IMR-90 (cell line): ENCODE measurements around the gene SRGAP3. TPM values are rescaled to one million over a fixed set of nuclear protein-coding genes. Genes with fewer than 3 reads are reported as not detected.

Experiments used
- ATAC-seq: fragments of 200-7000 bp; cut with Tn5 transposase; 2 replicates; pipeline ENCODE4 v1.9.1; 2020; ENCODE audit warnings: low read depth, mild to moderate bottlenecking, moderate library complexity
- BruUV-seq: library from RNA; stranded (reverse); fragments of 400-500 nt; replicated peaks from 2 replicates; lab custom pipeline; 2021; lab: Mats Ljungman, UMichigan
- CTCF ChIA-PET: fragments of 300-600 bp; formaldehyde crosslinking; extraction: SDS; loops from one replicate; lab custom pipeline; 2021; ENCODE audit warnings: antibody characterized with exemption; lab: Yijun Ruan, JAX
- POLR2A ChIA-PET: fragments of 300-600 bp; sonication (Branson Sonifier 250); formaldehyde crosslinking; loops from one replicate; lab custom pipeline; 2022; ENCODE audit warnings: antibody characterized with exemption; ENCODE audit not compliant: unreplicated experiment; lab: Charles Lee
- DNase-seq: peaks from one replicate; pipeline ENCODE4 v3.0.0; 2013
- H2AFZ ChIP-seq: replicated peaks from 2 replicates; pipeline ENCODE3; 2013; ENCODE audit warnings: low read length, mild to moderate bottlenecking; ENCODE audit not compliant: poor library complexity
- H2AK5ac ChIP-seq: 2 replicates; pipeline ENCODE4 v1.6.1; 2013; ENCODE audit warnings: low read depth, low read length, inconsistent platforms
- H2AK9ac ChIP-seq: replicated peaks from 2 replicates; pipeline ENCODE3; 2013; ENCODE audit warnings: mild to moderate bottlenecking, low read depth, low read length, moderate library complexity; ENCODE audit not compliant: poor library complexity
- H2BK120ac ChIP-seq: 2 replicates; pipeline ENCODE4 v1.6.1; 2013; ENCODE audit warnings: low read depth, low read length, inconsistent platforms
- H2BK15ac ChIP-seq: 3 replicates; pipeline ENCODE4 v1.6.1; 2013; ENCODE audit warnings: low read depth, low read length, inconsistent platforms
- H2BK20ac ChIP-seq: 2 replicates; pipeline ENCODE4 v1.6.1; 2013; ENCODE audit warnings: low read depth, mild to moderate bottlenecking, inconsistent platforms, low read length, moderate library complexity
- H2BK5ac ChIP-seq: 2 replicates; pipeline ENCODE4 v1.6.1; 2013; ENCODE audit warnings: mild to moderate bottlenecking, low read depth, low read length, inconsistent platforms; ENCODE audit not compliant: poor library complexity, severe bottlenecking
- H3K14ac ChIP-seq: replicated peaks from 2 replicates; pipeline ENCODE4 v1.6.1; 2013; ENCODE audit warnings: low read depth, low read length, inconsistent platforms
- H3K18ac ChIP-seq: 2 replicates; pipeline ENCODE4 v1.6.1; 2013; ENCODE audit warnings: low read depth, low read length, control low read depth
- H3K23ac ChIP-seq: 2 replicates; pipeline ENCODE4 v1.6.1; 2013; ENCODE audit warnings: low read depth, low read length, inconsistent platforms
- H3K27ac ChIP-seq: 2 replicates; pipeline ENCODE4 v1.5.1; 2013; ENCODE audit warnings: mild to moderate bottlenecking, control low read depth, low read length; ENCODE audit not compliant: insufficient read depth
- H3K27me3 ChIP-seq: 2 replicates; pipeline ENCODE4 v1.6.1; 2013; ENCODE audit warnings: low read length; ENCODE audit not compliant: control insufficient read depth, insufficient read depth
- H3K36me3 ChIP-seq: 2 replicates; pipeline ENCODE4 v1.6.1; 2013; ENCODE audit warnings: low read length, mixed read lengths; ENCODE audit not compliant: control insufficient read depth, insufficient read depth
- H3K4ac ChIP-seq: 2 replicates; pipeline ENCODE4 v1.6.1; 2013; ENCODE audit warnings: low read depth, low read length, inconsistent platforms
- H3K4me1 ChIP-seq: 2 replicates; pipeline ENCODE4 v1.6.1; 2013; ENCODE audit warnings: low read length, mixed read lengths; ENCODE audit not compliant: control insufficient read depth, insufficient read depth
- H3K4me2 ChIP-seq: 2 replicates; pipeline ENCODE4 v1.6.1; 2013; ENCODE audit warnings: low read depth, mild to moderate bottlenecking, control low read depth, low read length, moderate library complexity
- H3K4me3 ChIP-seq: 2 replicates; pipeline ENCODE4 v1.5.1; 2013; ENCODE audit warnings: low read depth, mild to moderate bottlenecking, control low read depth, low read length, moderate library complexity; ENCODE audit not compliant: insufficient read depth
- H3K56ac ChIP-seq: 2 replicates; pipeline ENCODE4 v1.6.1; 2013; ENCODE audit warnings: low read length, inconsistent platforms; ENCODE audit not compliant: insufficient read depth; ENCODE audit errors: extremely low read depth
- H3K79me1 ChIP-seq, 2 experiments: 2 replicates each; pipeline ENCODE4 v1.6.1; 2013; ENCODE audit warnings: low read length in 2 of 2, inconsistent platforms in 1 of 2, low read depth in 1 of 2
- H3K9ac ChIP-seq: 2 replicates; pipeline ENCODE4 v1.6.1; 2013; ENCODE audit warnings: low read depth, low read length, control low read depth
- H3K9me1 ChIP-seq: 2 replicates; pipeline ENCODE4 v1.6.1; 2013; ENCODE audit warnings: low read length, inconsistent platforms; ENCODE audit not compliant: insufficient read depth
- H3K9me3 ChIP-seq: 2 replicates; pipeline ENCODE4 v1.6.1; 2013; ENCODE audit warnings: low read length; ENCODE audit not compliant: control insufficient read depth, insufficient read depth
- H4K20me1 ChIP-seq: 2 replicates; pipeline ENCODE4 v1.6.1; 2013; ENCODE audit warnings: low read length, inconsistent platforms; ENCODE audit not compliant: insufficient read depth
- H4K5ac ChIP-seq: 2 replicates; pipeline ENCODE4 v1.6.1; 2013; ENCODE audit warnings: mild to moderate bottlenecking, low read depth, low read length, control low read depth
- H4K8ac ChIP-seq, 2 experiments: 2 replicates each; pipeline ENCODE4 v1.6.1; 2013; ENCODE audit warnings: low read depth in 2 of 2, low read length in 2 of 2, control low read depth in 1 of 2, inconsistent platforms in 1 of 2
- H4K91ac ChIP-seq: 2 replicates; pipeline ENCODE4 v1.6.1; 2013; ENCODE audit warnings: low read depth, low read length, inconsistent platforms; ENCODE audit not compliant: insufficient read depth
- FOS ChIP-seq: fragments of 150-350 bp; IDR thresholded peaks from 2 replicates; pipeline ENCODE4 v1.6.1; 2016; ENCODE audit warnings: low read depth, low read length
- MAFK ChIP-seq: IDR thresholded peaks from 2 replicates; pipeline ENCODE4 v1.6.1; 2012; ENCODE audit warnings: low read depth, low read length, improper control_type of control experiment
- MXI1 ChIP-seq: IDR thresholded peaks from 2 replicates; pipeline ENCODE4 v1.6.1; 2012; ENCODE audit warnings: low read depth, mild to moderate bottlenecking, low read length, moderate library complexity, borderline replicate concordance
- NFE2L2 ChIP-seq: fragments of 150-350 bp; IDR thresholded peaks from 2 replicates; pipeline ENCODE4 v1.6.1; 2016; ENCODE audit warnings: low read depth, mild to moderate bottlenecking, low read length
- RAD21 ChIP-seq: IDR thresholded peaks from 2 replicates; pipeline ENCODE4 v1.6.1; 2012; ENCODE audit warnings: low read length, improper control_type of control experiment
- RCOR1 ChIP-seq: IDR thresholded peaks from 2 replicates; pipeline ENCODE4 v1.6.1; 2012; ENCODE audit warnings: mild to moderate bottlenecking, low read length, improper control_type of control experiment; ENCODE audit not compliant: insufficient replicate concordance
- RFX5 ChIP-seq: IDR thresholded peaks from 2 replicates; pipeline ENCODE4 v1.8.0; 2012; ENCODE audit warnings: low read depth, mild to moderate bottlenecking, low read length, moderate library complexity
- SMC3 ChIP-seq: fragments of 150-350 bp; IDR thresholded peaks from 2 replicates; pipeline ENCODE4 v1.6.1; 2016; ENCODE audit warnings: low read depth, mild to moderate bottlenecking, antibody characterized with exemption, low read length, moderate library complexity
- WGBS, 2 experiments: methylation state at CpG; one replicate each; pipeline versions ENCODE4 v1.1.5 to v1.1.7; 2013; ENCODE audit warnings: missing lambda C conversion rate in 2 of 2; ENCODE audit not compliant: insufficient read length in 1 of 2; ENCODE audit errors: extremely low coverage in 2 of 2; 5-methylcytosine and 5-hydroxymethylcytosine counted together
- dilution Hi-C: fragments of 300-500 bp; cut with HindIII; formaldehyde crosslinking; loops from one replicate; pipeline ENCODE4 v1.14.3; 2018; ENCODE audit warnings: low sequenced_read_pairs; ENCODE audit not compliant: unreplicated experiment
- in situ Hi-C: fragments of 300-500 bp; cut with MboI; formaldehyde crosslinking; loops from 3 replicates; pipeline ENCODE4 v1.14.3; 2019; ENCODE audit warnings: low sequenced_read_pairs, inconsistent platforms, mixed read lengths
- intact Hi-C: fragments of 100-400 bp; cut with micrococcal nuclease; formaldehyde crosslinking; loops from 2 replicates; pipeline ENCODE4 v1.10.0; 2022
- polyA plus RNA-seq, 3 experiments: library from polyadenylated mRNA; depleted of rRNA; stranded (reverse); fragments of >200 nt; gene quantifications; 2 replicates each; pipeline ENCODE4 v1.2.3, GENCODE V29; 2012; ENCODE audit warnings: low replicate concordance in 1 of 3
- total RNA-seq: library from RNA; depleted of rRNA; stranded (reverse); fragments of >200 nt; gene quantifications from 2 replicates; pipeline ENCODE4 v1.2.3, GENCODE V29; 2012
- TF ChIP-seq, protein P1 (sequence below): conservative IDR thresholded peaks from 2 replicates; pipeline ENCODE4 v1.5.1; 2012; ENCODE audit warnings: mild to moderate bottlenecking, low read depth, low read length, improper control_type of control experiment
- TF ChIP-seq, protein P2 (sequence below): fragments of 150-350 bp; IDR thresholded peaks from 2 replicates; pipeline ENCODE4 v1.6.1; 2017; ENCODE audit warnings: mild to moderate bottlenecking, antibody characterized with exemption, low read length, low read depth
- TF ChIP-seq, protein P3 (sequence below): fragments of 150-350 bp; IDR thresholded peaks from 2 replicates; pipeline ENCODE4 v1.6.1; 2016; ENCODE audit warnings: low read depth, mild to moderate bottlenecking, low read length, moderate library complexity, borderline replicate concordance

The SRGAP3 gene
- total and polyA plus RNA-seq, 2 of the 4 experiments (the other 2 are of a cell fraction): 0.68 to 1.4 TPM

DNA sequence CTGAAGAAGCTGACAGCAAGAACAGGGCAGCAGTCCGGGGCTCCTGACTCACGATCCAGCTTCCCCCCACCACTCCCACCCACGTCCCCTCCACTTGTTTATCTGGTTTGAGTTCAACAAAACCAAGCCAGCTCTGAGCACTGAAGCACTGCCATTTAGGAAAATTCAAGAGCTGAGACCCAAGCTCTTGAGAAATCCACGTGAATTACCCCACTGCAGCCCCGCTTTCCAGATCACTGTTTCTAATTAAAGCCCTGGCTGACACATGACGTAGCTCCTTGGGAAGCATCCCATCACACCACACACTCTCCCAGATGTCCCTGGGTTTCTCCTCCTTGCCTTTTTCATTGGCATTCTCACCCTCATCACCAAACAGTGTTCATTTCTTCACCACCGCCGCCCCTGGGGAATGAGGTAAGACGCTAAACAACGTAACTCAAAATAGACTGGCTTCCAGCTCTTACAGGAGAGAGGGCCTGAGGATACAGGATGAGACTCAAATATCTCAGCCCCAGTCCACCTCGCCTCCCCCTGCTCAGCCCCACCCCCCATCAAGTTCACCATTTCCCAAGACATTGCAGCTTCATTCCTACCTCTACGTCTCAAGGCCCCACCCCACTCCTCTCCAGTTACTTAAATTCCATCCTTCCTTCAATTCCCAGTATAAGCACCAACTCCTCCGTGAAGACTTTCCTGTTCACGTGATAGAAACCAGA, 95.4 kb downstream of the SRGAP3 start:
- no peak overlapping the region for H2AK5ac ChIP-seq
- TF ChIP-seq NFE2L2 (no peak), SMC3 (no peak), MAFK (no peak), RCOR1 (no peak), RFX5 (no peak), RAD21 (no peak), MXI1 (no peak), FOS (no peak)
- TF ChIP-seq, protein P1, sequence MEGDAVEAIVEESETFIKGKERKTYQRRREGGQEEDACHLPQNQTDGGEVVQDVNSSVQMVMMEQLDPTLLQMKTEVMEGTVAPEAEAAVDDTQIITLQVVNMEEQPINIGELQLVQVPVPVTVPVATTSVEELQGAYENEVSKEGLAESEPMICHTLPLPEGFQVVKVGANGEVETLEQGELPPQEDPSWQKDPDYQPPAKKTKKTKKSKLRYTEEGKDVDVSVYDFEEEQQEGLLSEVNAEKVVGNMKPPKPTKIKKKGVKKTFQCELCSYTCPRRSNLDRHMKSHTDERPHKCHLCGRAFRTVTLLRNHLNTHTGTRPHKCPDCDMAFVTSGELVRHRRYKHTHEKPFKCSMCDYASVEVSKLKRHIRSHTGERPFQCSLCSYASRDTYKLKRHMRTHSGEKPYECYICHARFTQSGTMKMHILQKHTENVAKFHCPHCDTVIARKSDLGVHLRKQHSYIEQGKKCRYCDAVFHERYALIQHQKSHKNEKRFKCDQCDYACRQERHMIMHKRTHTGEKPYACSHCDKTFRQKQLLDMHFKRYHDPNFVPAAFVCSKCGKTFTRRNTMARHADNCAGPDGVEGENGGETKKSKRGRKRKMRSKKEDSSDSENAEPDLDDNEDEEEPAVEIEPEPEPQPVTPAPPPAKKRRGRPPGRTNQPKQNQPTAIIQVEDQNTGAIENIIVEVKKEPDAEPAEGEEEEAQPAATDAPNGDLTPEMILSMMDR: no peak
- TF ChIP-seq, protein P2, sequence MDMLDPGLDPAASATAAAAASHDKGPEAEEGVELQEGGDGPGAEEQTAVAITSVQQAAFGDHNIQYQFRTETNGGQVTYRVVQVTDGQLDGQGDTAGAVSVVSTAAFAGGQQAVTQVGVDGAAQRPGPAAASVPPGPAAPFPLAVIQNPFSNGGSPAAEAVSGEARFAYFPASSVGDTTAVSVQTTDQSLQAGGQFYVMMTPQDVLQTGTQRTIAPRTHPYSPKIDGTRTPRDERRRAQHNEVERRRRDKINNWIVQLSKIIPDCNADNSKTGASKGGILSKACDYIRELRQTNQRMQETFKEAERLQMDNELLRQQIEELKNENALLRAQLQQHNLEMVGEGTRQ: no peak
- TF ChIP-seq, protein P3, sequence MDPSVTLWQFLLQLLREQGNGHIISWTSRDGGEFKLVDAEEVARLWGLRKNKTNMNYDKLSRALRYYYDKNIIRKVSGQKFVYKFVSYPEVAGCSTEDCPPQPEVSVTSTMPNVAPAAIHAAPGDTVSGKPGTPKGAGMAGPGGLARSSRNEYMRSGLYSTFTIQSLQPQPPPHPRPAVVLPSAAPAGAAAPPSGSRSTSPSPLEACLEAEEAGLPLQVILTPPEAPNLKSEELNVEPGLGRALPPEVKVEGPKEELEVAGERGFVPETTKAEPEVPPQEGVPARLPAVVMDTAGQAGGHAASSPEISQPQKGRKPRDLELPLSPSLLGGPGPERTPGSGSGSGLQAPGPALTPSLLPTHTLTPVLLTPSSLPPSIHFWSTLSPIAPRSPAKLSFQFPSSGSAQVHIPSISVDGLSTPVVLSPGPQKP: no peak
- no peaks in the 10 kb centered on the region for H3K79me1 ChIP-seq
- H2BK15ac ChIP-seq: no peak overlapping the region
- H4K5ac ChIP-seq: no peak overlapping the region
- H2BK20ac ChIP-seq: no peak overlapping the region
- BruUV-seq: no TSS peak
- dilution Hi-C loops (no loop called here), in situ Hi-C loops (no loop called here), intact Hi-C loops (no loop called here)
- no peak overlapping the region for H3K9ac ChIP-seq
- H2AFZ ChIP-seq: no peak overlapping the region
- H3K36me3 ChIP-seq: no peaks in the 10 kb centered on the region
- H3K14ac ChIP-seq: no peak overlapping the region
- no peak overlapping the region for H2BK120ac ChIP-seq
- no peak overlapping the region for H4K91ac ChIP-seq
- no peaks in the 10 kb centered on the region for H4K20me1 ChIP-seq
- no peak overlapping the region for H3K18ac ChIP-seq
- no peak overlapping the region for H3K4me3 ChIP-seq
- H3K4me2 ChIP-seq: no peak overlapping the region
- no peak overlapping the region for H2BK5ac ChIP-seq
- no peak overlapping the region for H3K56ac ChIP-seq
- H3K4ac ChIP-seq: no peak overlapping the region
- H3K9me3 ChIP-seq: peaks cover 4% of the 10 kb centered on the region
- DNase-seq: no peak
- CTCF ChIA-PET: interaction anchor here (0.6 kb wide), 1 partner anchor 376 kb away, joined by 3 read pairs; no protein-coding TSS in a partner anchor
- H3K23ac ChIP-seq: no peak overlapping the region
- H4K8ac ChIP-seq: no peak overlapping the region
- H3K4me1 ChIP-seq: no peaks in the 10 kb centered on the region
- no peak for ATAC-seq
- no peaks in the 10 kb centered on the region; the same call in 1 of the 2 replicates for H3K27me3 ChIP-seq
- POLR2A ChIA-PET: interaction anchor here (0.6 kb wide), 1 partner anchor 10 kb away, joined by 3 read pairs; no protein-coding TSS in a partner anchor
- H3K27ac ChIP-seq: no peak overlapping the region
- WGBS, 2 experiments: 33% methylated on average over 7 of the region's 14 CpGs; no CpG with 5 or more reads in 1 of the 2 experiments
- no peak overlapping the region for H2AK9ac ChIP-seq
- H3K9me1 ChIP-seq: no peaks in the 10 kb centered on the region
